Muscle of arm (tissue), 14 donors: ENCODE measurements around the gene EMSY. TPM values are rescaled to one million over a fixed set of nuclear protein-coding genes. Genes with fewer than 3 reads are reported as not detected.
"Not testable (repeated sequence)": the region's sequence is repeated elsewhere in the genome, so short reads cannot be mapped to it uniquely, and the experiment has no call there.

ENCODE experiments used
- DNase-seq: peaks from one replicate; pipeline ENCODE4 v3.0.0-alpha.2; 2013
- long read RNA-seq, 11 donors: transcript quantifications; one replicate each; lab custom pipeline, GENCODE V29; 2026
- polyA plus RNA-seq, 12 donors: library from polyadenylated mRNA; unstranded; fragments of 120-200 nt; gene quantifications; one replicate each; pipeline ENCODE4 v1.2.1, GENCODE V29; 2013; ENCODE audit not compliant: insufficient read length in 12 of 12

EMSY gene, protein sequence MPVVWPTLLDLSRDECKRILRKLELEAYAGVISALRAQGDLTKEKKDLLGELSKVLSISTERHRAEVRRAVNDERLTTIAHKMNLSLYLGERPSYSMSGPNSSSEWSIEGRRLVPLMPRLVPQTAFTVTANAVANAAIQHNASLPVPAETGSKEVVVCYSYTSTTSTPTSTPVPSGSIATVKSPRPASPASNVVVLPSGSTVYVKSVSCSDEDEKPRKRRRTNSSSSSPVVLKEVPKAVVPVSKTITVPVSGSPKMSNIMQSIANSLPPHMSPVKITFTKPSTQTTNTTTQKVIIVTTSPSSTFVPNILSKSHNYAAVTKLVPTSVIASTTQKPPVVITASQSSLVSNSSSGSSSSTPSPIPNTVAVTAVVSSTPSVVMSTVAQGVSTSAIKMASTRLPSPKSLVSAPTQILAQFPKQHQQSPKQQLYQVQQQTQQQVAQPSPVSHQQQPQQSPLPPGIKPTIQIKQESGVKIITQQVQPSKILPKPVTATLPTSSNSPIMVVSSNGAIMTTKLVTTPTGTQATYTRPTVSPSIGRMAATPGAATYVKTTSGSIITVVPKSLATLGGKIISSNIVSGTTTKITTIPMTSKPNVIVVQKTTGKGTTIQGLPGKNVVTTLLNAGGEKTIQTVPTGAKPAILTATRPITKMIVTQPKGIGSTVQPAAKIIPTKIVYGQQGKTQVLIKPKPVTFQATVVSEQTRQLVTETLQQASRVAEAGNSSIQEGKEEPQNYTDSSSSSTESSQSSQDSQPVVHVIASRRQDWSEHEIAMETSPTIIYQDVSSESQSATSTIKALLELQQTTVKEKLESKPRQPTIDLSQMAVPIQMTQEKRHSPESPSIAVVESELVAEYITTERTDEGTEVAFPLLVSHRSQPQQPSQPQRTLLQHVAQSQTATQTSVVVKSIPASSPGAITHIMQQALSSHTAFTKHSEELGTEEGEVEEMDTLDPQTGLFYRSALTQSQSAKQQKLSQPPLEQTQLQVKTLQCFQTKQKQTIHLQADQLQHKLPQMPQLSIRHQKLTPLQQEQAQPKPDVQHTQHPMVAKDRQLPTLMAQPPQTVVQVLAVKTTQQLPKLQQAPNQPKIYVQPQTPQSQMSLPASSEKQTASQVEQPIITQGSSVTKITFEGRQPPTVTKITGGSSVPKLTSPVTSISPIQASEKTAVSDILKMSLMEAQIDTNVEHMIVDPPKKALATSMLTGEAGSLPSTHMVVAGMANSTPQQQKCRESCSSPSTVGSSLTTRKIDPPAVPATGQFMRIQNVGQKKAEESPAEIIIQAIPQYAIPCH (N-terminal part only)
- 10 to 100 TPM in 11 of 12 donors, not detected in 1; 14.2 to 36.1 (median 16.0) TPM for polyA plus RNA-seq
- long read RNA-seq, donor 1, partial matches to known transcripts = 0 of 2 reads
- long read RNA-seq, donor 1, other reads (novel, unspliced or antisense) = 0 of 2 reads
- long read RNA-seq, donor 2 = 0 reads
- long read RNA-seq, donor 3, partial matches to known transcripts = 0 of 2 reads
- long read RNA-seq, donor 3, other reads (novel, unspliced or antisense) = 0 of 2 reads
- long read RNA-seq, donor 4, partial matches to known transcripts = 0 of 1 reads
- long read RNA-seq, donor 4, other reads (novel, unspliced or antisense) = 0 of 1 reads
- long read RNA-seq, donor 5 = 0 reads
- long read RNA-seq, donor 6, partial matches to known transcripts = 0 of 1 reads
- long read RNA-seq, donor 6, other reads (novel, unspliced or antisense) = 0 of 1 reads
- long read RNA-seq, donor 7 = 0 reads
- long read RNA-seq, donor 8, partial matches to known transcripts = 0 of 3 reads
- long read RNA-seq, donor 8, other reads (novel, unspliced or antisense) = 0 of 3 reads
- long read RNA-seq, donor 9, partial matches to known transcripts = 0 of 2 reads
- long read RNA-seq, donor 9, other reads (novel, unspliced or antisense) = 0 of 2 reads
- long read RNA-seq, donor 10, partial matches to known transcripts = 0 of 2 reads
- long read RNA-seq, donor 10, other reads (novel, unspliced or antisense) = 0 of 2 reads
- long read RNA-seq, donor 11, partial matches to known transcripts = 0 of 6 reads
- long read RNA-seq, donor 11, other reads (novel, unspliced or antisense) = 0 of 6 reads

DNA sequence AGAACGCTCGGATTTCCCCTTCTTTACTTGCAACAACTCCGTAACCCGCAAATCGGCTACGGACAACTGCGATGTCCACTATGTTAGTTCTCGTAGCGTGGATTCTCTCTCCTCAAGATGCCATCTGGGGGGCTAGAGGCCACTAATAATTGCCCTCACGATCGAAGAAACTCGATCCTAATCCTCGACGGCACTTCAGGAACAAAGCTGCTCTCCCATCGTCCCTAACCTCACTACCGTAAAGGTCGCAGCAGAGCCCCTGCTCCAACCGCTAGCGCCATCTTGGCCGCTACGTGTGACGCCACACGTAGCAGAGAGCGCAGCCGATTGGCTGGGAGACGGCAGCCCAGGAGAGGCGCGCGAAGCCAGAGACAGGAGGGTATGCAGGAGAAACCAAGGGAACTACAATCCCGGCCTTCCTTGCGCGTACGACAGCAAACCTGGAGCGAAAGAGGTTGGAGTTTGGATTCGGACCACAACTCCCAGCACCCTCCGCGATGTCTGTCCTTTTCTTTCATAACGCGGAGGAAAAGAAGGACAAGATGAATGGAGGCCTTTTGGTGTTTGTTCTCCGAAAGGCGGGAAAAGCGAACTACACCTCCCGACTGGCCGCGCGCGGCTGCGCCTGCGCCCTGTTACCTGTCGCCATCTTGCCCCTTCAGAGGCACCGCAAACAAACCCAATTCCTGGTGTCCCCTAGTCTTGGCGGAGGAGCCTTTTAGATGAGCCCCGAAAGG is at the start of gene EMSY:
TSS of gene EMSY (plus strand) at position 635 of the 737 bp plus-strand sequence. CDS start 1,921 bp downstream, outside the sequence.
- DNase-seq = peak; percentile 99

DNA sequence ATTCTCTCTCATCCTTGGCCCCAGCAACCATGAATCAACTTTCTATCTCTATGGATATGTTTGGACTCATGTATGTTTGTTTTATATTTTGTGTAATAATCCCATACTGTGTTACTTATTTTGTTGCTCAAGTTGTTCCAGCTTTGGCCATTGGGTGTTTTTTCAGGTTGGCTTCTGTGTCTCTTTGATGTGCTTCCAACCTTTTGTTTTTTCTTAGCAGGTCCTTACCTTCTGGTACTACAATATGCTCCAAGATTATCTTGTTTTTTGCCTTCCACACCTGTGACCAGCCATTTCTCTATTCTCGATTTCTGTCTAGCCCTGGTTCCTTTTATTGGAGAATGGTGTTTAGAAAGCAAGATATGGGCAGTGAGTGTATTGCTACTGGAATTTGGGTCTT is 49.5 kb upstream of the EMSY start:
- no peak for DNase-seq

DNA sequence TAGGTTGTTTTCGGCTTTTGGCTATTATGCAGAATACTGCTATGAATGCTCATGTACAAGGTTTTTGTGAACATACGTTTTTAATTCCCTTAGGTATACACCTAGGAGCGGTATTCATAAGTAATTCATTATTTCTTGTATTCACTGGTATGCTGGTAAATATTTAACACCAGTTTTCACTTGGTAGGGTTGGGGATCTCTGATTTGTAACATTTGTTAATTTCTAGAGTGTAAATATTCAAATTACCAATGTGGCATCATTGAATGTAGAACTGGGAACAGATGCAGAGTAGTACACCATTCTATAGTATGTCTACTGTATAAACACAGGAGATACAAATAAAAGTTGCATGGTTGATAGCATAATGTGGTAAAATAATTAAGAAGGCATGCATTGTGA is 47.4 kb upstream of the EMSY start:
- no peak for DNase-seq

DNA sequence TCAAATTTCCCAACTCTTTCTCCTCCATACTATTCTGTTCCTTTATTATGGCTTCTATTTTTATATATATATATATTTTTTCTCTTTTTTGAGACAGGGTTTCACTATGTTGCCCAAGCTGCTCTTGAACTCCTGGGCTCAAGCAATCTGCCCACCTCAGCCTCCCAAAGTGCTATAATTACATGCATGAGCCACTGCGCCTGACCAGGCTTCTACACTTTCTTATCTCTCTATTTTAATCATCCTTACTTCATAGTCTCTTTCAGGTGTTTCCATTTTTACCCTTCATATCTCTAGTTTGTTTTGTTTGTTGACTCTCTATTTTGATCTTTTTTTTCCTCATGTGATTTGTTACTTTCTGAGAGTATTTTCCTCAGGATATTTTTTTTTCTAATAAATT is 43.9 kb upstream of the EMSY start:
- no peak for DNase-seq

DNA sequence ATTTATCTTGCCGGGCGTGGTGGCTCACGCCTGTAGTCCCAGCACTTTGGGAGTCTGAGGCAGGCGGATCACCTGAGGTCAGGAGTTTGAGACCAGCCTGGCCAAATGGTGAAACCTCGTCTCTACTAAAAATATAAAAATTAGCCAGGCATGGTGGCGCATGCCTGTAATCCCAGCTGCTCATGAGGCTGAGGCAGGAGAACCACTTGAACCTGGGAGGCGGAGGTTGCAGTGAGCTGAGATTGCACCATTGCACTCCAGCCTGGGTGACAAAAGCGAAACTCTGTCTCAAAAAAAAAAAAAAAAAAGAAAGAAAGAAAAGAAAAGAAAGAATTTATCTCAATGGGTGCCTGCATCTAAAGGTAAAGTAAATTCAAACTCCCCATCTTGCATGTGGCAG is 43.3 kb upstream of the EMSY start:
- not testable (repeated sequence) for DNase-seq

DNA sequence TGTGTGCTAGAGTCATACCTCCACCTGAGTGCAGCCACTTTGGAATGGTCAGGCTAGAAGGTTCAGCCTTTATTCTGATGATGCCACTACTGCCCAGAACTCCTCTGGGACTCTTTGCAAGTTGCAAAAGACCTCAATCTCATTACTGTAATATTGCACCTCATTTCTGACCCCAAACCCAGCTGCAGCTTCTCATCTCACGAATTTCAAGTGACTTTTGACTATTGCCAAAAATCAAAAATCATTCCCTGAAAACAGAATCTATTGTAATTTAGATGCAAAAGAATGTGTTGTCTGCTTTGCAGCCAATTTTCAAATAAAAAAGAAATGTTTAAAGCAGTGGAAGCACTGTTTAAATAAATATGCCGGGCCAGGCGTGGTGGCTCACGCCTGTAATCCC is 38.5 kb upstream of the EMSY start:
- no peak for DNase-seq

DNA sequence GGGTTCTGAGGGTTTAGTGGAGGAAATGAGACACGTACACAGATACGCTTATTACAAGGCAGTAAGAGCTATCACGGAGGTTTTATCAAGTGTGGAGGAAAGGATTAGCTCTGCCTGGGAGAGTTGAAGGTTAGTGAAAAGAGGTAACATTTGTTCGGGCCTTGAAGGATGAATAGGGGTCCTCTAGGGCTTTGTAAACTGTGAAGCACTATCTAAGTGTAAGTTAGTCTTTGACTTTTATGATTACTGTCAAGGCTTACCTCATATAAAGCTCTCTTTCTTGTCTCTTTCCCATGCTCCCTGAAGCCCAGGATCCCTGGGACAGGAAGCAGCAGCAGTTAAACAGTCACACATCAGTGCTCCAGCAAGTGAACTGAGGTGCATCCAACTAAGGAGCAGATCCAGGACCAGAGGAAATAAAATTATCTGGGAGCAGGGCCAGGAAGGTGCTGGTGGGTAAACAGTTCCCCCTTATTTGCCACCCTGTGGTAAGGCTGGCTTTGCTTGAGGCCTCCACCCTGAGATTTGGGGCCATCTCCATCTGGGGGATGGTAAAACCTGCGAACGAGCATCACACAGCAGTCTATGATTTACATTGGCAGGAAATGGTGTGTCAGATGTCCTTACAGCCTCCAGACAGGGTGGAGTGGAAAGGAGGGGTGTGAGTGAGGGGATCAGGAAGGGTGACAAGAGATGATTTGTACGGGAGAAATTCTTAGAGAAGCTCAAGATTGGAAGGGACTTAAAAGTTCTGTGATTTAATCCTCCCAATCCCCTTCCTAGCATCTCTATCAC is 36.5 kb upstream of the EMSY start:
- DNase-seq = no peak

DNA sequence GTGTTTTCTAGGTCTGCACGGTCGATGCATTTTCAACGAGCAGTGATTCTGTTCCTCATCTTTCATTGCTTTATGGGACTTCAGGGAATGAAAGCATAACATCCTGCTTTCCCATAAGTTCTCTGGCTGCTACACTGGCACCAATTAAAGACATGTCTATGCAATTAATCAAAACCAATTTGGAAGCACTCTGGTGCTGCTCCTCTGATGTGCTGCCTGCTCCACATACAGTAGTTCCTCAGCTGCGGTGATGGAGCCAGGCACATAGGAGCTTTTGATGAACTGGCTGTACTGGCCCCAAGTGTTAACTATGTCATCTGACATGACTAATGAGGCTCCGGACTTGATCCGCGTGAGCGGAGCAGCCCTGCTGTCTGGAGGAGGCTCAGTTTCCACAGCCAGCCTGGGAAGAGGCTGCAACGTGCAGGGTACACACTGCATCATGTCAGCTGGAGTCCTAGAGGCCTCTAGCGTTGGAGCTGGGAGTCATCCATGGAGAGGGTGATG is 33.9 kb upstream of the EMSY start:
- DNase-seq = peak; percentile 14

DNA sequence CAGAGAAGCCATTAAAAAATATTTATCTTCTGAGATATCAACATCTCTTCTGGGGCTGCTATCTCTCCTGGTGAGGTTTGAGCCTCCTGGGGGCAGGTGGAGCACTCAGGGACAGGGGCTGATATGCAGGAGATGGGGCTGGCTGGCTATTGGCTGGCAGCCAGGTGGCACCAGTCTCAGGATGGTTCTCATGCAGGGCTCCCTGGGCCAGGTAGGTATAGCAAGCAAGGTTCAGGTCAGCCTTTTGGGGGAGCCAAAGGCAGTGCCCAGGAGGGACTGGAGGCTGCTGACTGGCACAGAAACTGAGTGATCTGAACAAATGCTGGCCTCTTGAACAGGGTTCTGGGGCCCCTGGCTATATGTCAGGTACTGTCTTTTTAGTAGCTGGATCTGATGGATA is 29.7 kb upstream of the EMSY start:
- DNase-seq = no peak

DNA sequence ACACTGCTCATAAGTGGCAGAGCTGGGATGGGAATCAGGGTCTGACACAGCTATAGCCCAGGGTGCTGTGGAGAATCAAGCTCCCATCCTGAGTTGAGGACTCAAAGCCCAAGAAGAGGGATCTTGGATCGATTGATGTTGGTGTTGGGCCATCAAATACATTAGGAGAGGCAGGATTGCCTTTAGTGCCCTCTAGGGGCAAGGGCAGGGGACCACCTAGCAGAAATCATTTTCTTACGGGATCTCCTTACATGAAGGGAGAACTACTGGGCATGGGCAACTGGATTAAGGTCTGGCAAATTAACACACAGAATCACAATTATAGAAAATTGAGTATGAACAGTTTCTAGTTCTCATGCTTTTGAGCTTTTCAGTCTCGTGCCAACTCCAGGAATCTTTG is 24.9 kb upstream of the EMSY start:
- no peak for DNase-seq

DNA sequence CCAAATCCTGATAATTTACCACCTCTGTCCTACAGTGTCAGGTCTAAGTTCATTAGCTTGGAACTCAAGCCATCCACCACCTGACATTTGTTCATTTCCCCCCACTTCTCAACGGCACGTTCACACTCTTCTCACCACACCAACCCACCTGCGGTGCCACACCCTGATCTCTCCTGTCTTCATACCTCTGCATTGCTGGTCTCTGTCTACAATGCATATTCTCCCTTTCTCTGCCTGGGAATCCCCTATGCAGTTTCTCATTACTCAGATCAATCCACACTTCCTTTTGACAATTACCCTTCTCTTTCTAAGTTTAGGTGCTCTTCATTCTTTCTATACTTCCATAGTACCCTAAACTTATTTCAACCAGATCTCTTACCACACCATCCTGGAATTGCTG is 20.4 kb upstream of the EMSY start:
- DNase-seq = no peak

DNA sequence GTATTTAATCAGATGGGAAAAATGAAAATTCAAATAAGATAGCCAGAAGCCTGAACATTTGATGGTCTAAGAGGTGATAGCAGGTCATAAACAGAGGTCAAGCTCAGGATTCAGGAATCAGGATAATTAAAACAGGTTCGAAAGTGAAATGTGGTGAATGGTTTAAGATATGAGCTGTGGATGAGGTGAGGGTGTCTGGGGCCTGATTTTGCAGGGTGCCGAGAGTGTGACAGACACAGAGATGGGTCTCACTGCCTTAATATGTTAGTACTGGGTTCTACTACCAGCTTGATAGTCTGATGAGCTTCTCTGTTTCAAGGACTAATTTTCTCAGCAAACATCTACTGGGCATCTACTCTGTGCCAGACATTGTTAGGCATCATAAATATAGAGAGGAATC is 19.9 kb upstream of the EMSY start:
- no peak for DNase-seq

DNA sequence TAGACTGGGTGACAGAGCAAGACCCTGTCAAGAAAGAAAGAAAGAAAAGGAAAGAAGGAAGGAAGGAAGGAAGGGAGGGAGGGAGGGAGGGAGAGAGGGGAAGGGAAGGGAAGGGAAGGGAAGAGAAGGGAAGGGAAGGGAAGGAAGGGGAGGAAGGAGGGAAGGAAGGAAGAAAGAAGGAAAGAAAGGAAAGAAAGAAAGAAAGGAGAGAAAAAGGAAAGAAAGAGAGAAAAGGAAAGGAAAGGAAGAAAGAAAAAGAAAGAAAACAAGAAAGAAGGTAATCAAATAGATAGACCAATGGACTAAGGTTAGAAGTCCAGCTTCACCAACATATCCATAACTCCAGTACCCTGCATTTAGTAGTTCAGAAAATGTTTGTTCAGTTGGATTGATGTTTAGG is 18.2 kb upstream of the EMSY start:
- DNase-seq = no peak

DNA sequence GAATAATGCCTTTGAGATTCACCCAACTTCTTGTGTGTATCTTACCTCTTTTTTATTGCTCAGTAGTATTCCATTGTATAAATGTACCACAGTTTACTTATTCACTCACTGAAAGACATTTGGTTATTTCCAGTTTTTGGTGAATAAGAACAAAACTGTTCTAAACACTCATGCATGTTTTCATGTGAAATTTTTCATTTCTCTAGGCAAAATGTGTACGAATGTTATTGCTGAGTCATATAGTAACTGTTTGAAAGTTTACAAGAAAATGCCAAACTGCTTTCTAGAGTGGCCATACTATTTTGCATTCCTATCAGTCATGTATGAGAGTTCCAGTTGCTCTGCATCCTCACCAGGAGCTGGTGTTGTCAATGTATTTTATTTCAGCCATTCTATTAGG is 8.8 kb upstream of the EMSY start:
- no peak for DNase-seq

DNA sequence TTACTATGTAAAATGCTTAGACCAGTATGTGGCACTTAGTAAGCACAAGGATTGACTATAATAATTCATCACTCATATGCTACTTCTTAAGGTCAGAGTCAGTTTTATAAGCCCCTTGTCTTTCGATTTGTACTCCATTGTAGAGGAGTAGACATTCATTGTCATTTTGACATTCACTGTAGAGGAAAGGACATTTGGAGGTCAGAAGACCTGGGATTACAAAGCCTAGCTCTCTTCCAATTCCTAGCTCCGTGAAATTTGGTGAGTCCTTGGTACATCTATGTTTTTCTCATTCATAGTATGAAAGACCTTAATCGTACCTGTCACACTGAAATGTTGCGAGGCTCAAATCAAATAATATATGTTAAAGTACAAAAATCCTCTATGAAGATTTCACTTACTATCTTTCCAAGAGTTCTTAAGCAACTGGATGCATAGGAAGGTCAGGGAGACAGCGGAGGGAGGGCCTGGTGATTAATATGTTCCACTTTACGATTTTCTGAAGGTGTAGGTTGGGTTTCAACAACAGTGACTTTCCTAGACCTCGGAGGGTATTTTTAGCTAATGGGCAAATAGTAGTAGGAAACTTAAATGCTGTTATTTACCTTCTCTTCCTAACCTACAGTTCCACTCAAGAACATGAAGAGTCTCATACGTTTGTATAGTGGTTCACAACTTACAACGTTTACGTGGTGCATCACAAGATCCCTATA is 1.4 kb upstream of the EMSY start:
- DNase-seq = no peak

DNA sequence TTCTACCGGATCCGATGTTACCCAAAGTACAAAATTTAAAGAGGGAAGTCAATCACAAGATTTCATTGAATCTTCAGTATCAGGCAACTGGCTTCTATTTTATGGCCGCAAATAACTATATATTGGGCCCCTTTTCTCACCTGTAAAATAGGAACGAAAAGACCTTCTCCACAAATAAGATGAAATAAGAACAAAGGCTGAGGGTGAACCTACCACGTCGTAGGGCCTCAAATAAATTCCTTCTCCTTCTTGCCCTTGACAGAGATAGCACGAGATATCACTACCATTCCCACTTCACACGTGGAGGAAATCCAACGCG is 794 bp upstream of the EMSY start:
- DNase-seq = no peak

DNA sequence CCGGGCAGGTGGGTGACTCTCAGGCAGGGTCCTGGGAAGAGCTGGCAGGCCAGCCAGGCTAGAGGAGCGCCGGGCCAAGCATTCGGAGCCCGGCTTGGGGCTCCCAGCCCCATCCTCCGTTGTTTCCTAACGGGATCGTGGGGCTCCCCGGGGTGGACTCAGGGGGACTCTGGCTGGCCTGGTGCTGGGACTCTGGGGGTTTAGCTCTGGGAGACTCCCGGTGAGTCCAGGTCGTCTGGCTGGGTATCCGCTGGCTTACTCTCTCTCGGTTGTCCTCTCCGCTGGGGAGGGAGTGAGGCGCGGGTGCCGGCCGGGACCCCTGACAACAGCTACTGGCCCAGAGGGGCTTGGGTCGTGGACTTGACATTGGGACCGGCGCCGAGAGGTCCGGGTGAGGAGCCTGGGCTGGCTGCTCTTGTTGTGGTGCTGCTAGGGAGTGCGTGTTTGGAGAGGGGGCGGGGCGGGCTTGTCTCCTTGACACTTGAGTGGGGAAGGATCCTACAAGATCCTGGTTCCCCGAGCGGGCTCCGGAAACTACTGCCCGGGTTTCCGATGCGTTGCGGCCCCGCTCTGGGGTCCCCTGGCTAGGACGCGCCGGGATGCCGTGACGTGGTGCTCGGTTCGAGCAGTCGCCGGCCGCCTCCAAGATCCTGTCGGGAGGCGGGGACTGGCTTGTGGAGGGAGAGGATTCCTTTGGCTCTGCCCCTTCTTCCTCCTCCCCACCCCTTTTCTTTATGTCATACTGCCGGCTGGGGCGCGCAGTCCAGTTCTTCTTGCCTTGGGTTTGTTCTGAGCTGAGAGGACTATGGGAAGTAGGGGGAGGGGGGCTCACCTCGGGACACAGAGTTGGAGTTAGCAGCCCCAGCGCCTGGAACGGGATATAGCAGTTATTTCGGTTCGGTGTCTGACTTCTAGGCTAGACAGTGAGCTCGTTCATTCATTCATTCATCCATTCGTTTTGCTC is 585 bp downstream of the EMSY start:
- peak; percentile 82 for DNase-seq
